Kidney (tissue), 14 donors: ENCODE measurements around the gene IRGC. TPM values are rescaled to one million over a fixed set of nuclear protein-coding genes. Genes with fewer than 3 reads are reported as not detected.

Source experiments
- DNase-seq, 5 donors: peaks; one replicate each; pipeline ENCODE4 v3.0.0-alpha.2; 2013 to 2020
- FAIRE-seq: peaks from 2 replicates; lab custom pipeline; 2012; peaks lifted over from hg19 to GRCh38; lab: Jason Lieb, UNC
- H3K27ac ChIP-seq, 2 donors: one replicate each; pipeline ENCODE4 v1.7.0; 2013; ENCODE audit warnings: low read depth in 2 of 2, low read length in 2 of 2, inconsistent platforms in 1 of 2
- H3K27me3 ChIP-seq: one replicate; pipeline ENCODE4 v1.7.1; 2013; ENCODE audit warnings: low read length, inconsistent platforms; ENCODE audit not compliant: control insufficient read depth, insufficient read depth
- H3K36me3 ChIP-seq, 3 donors: one replicate each; pipeline versions ENCODE4 v1.7.0 to v1.7.1; 2013; ENCODE audit warnings: low read length in 3 of 3, control low read depth in 1 of 3, inconsistent platforms in 1 of 3; ENCODE audit not compliant: insufficient read depth in 3 of 3, control insufficient read depth in 2 of 3
- H3K4me1 ChIP-seq, 3 donors: one replicate each; pipeline versions ENCODE4 v1.7.0 to v1.7.1; 2013; ENCODE audit warnings: low read length in 3 of 3, inconsistent platforms in 1 of 3, low read depth in 1 of 3; ENCODE audit not compliant: control insufficient read depth in 2 of 3, insufficient read depth in 2 of 3
- H3K4me3 ChIP-seq, 3 donors: one replicate each; pipeline versions ENCODE4 v1.7.0 to v1.8.1; 2013; ENCODE audit warnings: low read length in 3 of 3, control low read depth in 1 of 3, inconsistent platforms in 1 of 3
- H3K9ac ChIP-seq, 3 donors: one replicate each; pipeline versions ENCODE4 v1.7.0 to v1.7.1; 2013; ENCODE audit warnings: low read length in 3 of 3, control low read depth in 1 of 3, inconsistent platforms in 1 of 3
- H3K9me3 ChIP-seq, 3 donors: one replicate each; pipeline versions ENCODE4 v1.7.0 to v1.7.1; 2013; ENCODE audit warnings: low read length in 3 of 3, control low read depth in 1 of 3, inconsistent platforms in 1 of 3; ENCODE audit not compliant: control insufficient read depth in 2 of 3, insufficient read depth in 1 of 3
- intact Hi-C: fragments of 100-400 bp; cut with DNase I; formaldehyde crosslinking; loops from one replicate; pipeline ENCODE4 v1.11.1; 2022
- polyA plus RNA-seq: library from polyadenylated mRNA; stranded (reverse); fragments of 350-450 nt; fragmentation: Illumina TruSeq; extraction: RNeasy Lipid Tissue Mini Kit (QIAGEN cat#74804); gene quantifications from one replicate; pipeline ENCODE4 v1.2.3, GENCODE V29; 2014; ENCODE audit warnings: low read depth, low replicate concordance; ENCODE audit not compliant: insufficient read depth
- total RNA-seq: library from RNA; stranded (reverse); fragmentation: NEBNext Ultra II Directional; extraction: Animal tissue kit (Norgen Biotek cat#: 25700); gene quantifications from one replicate; pipeline ENCODE4 v1.2.1, GENCODE V29; 2021
- TF ChIP-seq, protein P1 (sequence below): IDR thresholded peaks from 3 replicates; pipeline ENCODE4 v1.5.1; 2012; ENCODE audit warnings: mild to moderate bottlenecking, moderate library complexity, borderline replicate concordance; ENCODE audit not compliant: insufficient read depth; ENCODE audit errors: extremely low read depth
- donor health status: control.
- donor health status: control.
- donor health status: control.
- donor health status: control.
- donor health status: control.
- donor health status: DM: yes; HTN: yes; CAD: no.
- donor health status: Normal renal cell carcinoma (clear cell type).

The IRGC gene
- total and polyA plus RNA-seq, 2 donors from 2014 or later, result not detected

DNA sequence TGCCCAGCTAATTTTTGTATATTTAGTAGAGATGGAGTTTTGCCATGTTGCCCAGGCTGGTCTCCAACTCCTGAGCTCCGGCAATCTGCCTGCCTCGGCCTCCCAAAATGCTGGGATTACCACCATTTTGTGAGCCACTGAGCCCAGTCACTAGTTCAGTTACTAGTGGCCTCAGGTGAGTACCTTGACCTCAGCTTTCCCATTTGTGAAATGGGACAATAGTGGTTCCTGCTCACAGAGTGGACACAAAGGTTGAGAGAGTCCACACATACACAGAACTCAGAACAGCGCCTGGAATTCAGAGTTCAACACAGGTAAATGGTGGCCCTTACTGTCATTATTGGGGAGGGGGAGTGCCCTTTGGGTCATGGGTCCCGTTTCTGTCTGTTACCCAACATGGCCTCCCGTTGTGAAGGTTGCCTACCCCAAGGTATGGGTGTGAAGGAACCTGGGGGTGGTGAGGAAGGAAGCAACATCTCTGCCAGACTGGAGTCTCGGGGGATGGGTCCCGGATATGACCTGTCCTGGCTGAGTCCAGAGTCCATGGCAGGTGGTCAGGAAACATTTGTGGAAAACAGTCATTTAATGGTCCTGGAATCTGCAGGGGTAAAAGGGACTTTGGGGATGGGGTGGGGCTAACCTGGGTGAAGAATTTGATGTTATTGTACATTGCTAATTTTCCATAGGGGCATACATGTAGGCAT is 11.7 kb upstream of the IRGC start:
- TF ChIP-seq, protein P1, sequence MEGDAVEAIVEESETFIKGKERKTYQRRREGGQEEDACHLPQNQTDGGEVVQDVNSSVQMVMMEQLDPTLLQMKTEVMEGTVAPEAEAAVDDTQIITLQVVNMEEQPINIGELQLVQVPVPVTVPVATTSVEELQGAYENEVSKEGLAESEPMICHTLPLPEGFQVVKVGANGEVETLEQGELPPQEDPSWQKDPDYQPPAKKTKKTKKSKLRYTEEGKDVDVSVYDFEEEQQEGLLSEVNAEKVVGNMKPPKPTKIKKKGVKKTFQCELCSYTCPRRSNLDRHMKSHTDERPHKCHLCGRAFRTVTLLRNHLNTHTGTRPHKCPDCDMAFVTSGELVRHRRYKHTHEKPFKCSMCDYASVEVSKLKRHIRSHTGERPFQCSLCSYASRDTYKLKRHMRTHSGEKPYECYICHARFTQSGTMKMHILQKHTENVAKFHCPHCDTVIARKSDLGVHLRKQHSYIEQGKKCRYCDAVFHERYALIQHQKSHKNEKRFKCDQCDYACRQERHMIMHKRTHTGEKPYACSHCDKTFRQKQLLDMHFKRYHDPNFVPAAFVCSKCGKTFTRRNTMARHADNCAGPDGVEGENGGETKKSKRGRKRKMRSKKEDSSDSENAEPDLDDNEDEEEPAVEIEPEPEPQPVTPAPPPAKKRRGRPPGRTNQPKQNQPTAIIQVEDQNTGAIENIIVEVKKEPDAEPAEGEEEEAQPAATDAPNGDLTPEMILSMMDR, result no peak
- no peak for DNase-seq
- no peak overlapping the region for H3K27ac ChIP-seq
- peaks cover 0 to 6% (median 0%) of the 10 kb centered on the region in 3 donors for H3K9me3 ChIP-seq
- no peaks in the 10 kb centered on the region for H3K36me3 ChIP-seq
- intact Hi-C loops, result no loop called here
- no peaks in the 10 kb centered on the region for H3K27me3 ChIP-seq
- FAIRE-seq, result no peak
- H3K9ac ChIP-seq, result no peak overlapping the region
- H3K4me1 ChIP-seq, result peaks cover 0 to 3% (median 0%) of the 10 kb centered on the region in 3 donors
- no peak overlapping the region for H3K4me3 ChIP-seq

DNA sequence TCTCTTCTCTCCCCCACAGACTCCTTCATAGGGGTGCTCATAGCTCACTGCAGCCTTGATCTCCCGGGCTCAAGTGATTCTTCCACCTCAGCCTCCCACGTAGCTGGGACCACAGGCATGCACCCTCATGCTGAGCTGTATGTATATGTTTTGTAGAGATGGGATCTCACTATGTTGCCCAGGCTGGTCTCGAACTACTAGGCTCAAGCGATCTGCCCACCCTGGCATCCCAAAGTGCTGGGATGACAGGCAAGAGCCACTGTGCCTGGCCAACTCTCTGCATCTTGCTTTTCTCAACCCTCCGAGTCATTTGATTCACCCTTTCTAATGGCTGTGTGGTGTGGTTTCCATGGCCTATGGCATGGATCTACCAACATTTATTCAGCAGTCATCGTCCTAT is 10.1 kb upstream of the IRGC start:
- TF ChIP-seq, protein P1, result no peak
- Histone ChIP-seq H3K9ac (no peak overlapping the region), H3K4me3 (no peak overlapping the region), H3K27me3 (no peaks in the 10 kb centered on the region), H3K27ac (no peak overlapping the region), H3K4me1 (no peaks in the 10 kb centered on the region), H3K9me3 (peaks cover 0 to 8% (median 0%) of the 10 kb centered on the region in 3 donors), H3K36me3 (no peaks in the 10 kb centered on the region)
- intact Hi-C loops, result no loop called here
- FAIRE-seq (no peak), DNase-seq (no peak)

DNA sequence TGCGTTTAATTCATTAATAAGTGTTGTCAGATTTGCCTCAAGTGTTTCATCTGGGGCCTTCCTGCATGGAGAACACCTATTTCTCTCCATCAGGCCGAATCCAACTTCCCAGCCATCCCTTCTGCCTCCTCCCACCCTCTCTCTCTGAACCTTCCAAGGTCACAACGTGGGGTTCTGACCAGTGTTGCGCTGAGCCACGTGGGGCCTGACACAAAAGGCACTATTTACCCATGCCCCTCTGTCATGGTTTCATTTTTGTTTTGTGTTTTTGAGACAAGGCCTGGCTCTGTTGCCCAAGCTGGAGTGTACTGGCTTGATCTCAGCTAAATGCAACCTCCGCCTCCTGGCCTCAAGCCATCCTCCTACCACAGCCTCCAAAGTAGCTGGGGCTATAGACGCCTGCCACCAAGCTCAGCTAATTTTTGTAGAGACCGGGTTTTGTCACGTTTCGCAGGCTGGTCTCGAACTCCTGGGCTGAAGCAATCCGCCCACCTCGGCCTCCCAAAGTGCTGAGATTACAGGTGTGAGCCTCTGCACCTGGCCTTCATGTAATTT is 8.6 kb upstream of the IRGC start:
- no peaks in the 10 kb centered on the region for H3K27me3 ChIP-seq
- no peaks in the 10 kb centered on the region for H3K4me1 ChIP-seq
- TF ChIP-seq, protein P1, result no peak
- H3K9me3 ChIP-seq, result peaks cover 0 to 8% (median 0%) of the 10 kb centered on the region in 3 donors
- no peak overlapping the region for H3K9ac ChIP-seq
- FAIRE-seq (no peak), DNase-seq (no peak)
- intact Hi-C loops, result no loop called here
- no peak overlapping the region for H3K27ac ChIP-seq
- no peaks in the 10 kb centered on the region for H3K36me3 ChIP-seq
- no peak overlapping the region for H3K4me3 ChIP-seq
